ENCODE measurements around the gene CRABP1. TPM values are rescaled to one million over a fixed set of nuclear protein-coding genes. Genes with fewer than 3 reads are reported as not detected.

CRABP1 gene
- total RNA-seq, 3 donors from 2014 or later, result 11.5 to 14.5 TPM; not detected in 1

DNA sequence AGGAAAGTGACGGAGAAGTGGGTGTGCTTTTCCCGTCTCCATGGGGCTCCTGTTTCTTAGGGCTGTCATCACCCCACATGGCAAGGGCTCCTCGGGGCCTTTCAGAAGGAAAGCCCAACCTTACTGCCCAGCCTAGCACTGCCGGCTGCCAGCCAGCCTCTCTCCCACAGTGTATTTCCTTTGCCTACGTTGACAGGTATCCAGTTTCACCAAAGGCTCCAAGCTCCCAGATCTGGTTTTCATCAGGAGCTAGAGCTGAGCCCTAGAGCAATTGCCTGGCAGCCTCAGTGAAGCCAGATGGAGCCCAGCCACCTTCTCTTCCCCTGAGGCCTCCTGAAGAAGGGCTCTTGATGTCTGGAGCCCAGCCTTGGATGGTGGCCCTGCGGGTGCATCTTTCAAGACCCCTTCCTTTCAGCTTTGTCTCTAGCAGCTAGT, 20.2 kb downstream of the CRABP1 start:
- Histone ChIP-seq H3K27me3 (no peaks in the 10 kb centered on the region), H3K36me3 (no peaks in the 10 kb centered on the region), H3K9me3 (no peaks in the 10 kb centered on the region), H3K27ac (peak overlapping the region in 1 of 2 donors; percentile 19), H3K4me1 (no peaks in the 10 kb centered on the region), H3K4me3 (no peak overlapping the region)
- DNase-seq (ENCODE audit: low spot score in 2 of 2), result no peak
- intact Hi-C loops (cut with DNase I; ENCODE audit: low total_unique reads), result no loop called here
- TF ChIP-seq, protein P1, sequence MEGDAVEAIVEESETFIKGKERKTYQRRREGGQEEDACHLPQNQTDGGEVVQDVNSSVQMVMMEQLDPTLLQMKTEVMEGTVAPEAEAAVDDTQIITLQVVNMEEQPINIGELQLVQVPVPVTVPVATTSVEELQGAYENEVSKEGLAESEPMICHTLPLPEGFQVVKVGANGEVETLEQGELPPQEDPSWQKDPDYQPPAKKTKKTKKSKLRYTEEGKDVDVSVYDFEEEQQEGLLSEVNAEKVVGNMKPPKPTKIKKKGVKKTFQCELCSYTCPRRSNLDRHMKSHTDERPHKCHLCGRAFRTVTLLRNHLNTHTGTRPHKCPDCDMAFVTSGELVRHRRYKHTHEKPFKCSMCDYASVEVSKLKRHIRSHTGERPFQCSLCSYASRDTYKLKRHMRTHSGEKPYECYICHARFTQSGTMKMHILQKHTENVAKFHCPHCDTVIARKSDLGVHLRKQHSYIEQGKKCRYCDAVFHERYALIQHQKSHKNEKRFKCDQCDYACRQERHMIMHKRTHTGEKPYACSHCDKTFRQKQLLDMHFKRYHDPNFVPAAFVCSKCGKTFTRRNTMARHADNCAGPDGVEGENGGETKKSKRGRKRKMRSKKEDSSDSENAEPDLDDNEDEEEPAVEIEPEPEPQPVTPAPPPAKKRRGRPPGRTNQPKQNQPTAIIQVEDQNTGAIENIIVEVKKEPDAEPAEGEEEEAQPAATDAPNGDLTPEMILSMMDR (IDR thresholded peaks at IDR 0.05), result no peak
- TF ChIP-seq POLR2AphosphoS5 (IDR thresholded peaks at IDR 0.05) (no peak), POLR2A (IDR thresholded peaks at IDR 0.05) (no peak)

DNA sequence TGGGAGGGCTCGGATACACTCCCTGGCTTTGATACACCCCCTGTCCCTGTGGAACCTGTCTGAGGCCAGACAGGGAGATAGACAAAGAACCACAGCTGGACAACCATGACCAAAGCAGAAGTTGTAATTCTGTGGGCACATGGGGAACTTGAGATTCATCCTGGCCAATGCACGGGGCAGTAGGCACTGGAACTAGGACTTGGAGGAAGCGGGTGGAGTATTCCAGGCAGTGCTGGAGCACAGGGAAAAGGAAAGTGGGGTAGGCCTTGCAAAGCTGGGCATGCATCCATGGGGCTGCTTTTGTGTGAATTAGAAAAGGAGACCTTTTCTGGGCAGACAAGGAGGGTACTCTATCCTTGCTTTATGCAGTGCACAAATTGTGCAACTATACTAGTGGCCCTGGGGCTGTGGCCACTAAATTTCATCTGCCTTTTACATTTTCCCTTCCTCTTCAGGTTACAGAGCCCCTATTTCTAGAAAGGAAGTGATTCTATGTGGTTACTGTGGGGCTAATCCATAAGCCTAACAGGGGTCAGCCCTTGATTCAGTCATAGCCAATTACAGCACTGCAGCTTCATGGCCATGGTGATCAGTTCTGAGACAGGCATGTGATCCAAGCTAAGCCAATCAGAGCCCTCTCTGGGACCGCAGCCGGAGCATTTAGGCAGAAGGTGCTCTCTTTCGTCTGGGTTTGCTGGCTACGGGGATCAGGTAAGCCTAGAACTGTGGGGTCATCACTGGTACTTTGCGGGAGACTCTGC, 21.0 kb downstream of the CRABP1 start:
- Histone ChIP-seq H3K36me3 (no peaks in the 10 kb centered on the region), H3K27ac (no peak overlapping the region), H3K4me1 (no peaks in the 10 kb centered on the region), H3K9me3 (no peaks in the 10 kb centered on the region), H3K4me3 (no peak overlapping the region), H3K27me3 (no peaks in the 10 kb centered on the region)
- TF ChIP-seq POLR2AphosphoS5 (IDR thresholded peaks at IDR 0.05) (no peak), POLR2A (IDR thresholded peaks at IDR 0.05) (no peak)
- TF ChIP-seq, protein P1 (IDR thresholded peaks at IDR 0.05), result no peak
- DNase-seq (ENCODE audit: low spot score in 2 of 2), result no peak
- intact Hi-C loops (cut with DNase I; ENCODE audit: low total_unique reads), result no loop called here

DNA sequence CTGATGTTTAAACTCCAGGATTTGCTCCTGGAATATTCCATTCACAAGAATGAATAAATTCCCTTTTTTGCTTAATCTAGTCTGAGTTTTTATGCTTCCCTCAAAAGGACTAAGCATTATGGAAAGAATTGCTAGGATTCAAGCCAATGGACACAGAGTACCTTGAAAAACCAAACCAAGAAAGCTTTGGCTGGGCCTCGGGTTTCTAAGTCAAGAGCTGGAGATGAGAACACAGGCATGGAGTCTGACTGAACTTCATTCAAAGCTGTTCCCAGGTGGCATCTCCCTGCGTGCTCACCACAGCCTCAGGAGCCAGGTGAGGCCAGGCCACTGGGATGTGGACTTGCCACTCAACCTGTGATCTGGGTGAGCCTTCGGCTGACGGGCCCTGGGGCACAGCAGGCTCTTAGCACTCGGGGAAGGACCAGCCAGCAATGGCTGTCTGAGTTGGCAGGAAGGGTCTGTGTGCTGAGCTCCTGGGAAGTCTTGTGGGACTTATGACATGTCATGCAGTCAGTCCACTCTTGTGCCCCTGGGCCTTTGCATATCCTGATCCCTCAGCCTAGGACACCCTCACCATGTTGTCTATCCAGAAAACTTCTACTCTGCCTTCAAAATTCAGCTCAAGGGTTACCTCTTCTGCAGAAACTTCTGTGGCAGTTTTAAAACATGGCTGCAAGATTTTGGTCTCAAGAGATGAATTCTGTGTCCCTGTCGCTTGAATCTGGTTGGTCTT, 21.8 kb downstream of the CRABP1 start:
- no peaks in the 10 kb centered on the region for H3K36me3 ChIP-seq
- no peak overlapping the region for H3K27ac ChIP-seq
- TF ChIP-seq POLR2A (IDR thresholded peaks at IDR 0.05) (no peak), POLR2AphosphoS5 (IDR thresholded peaks at IDR 0.05) (no peak)
- TF ChIP-seq, protein P1 (IDR thresholded peaks at IDR 0.05), result no peak
- no peaks in the 10 kb centered on the region for H3K9me3 ChIP-seq
- H3K27me3 ChIP-seq, result no peaks in the 10 kb centered on the region
- H3K4me1 ChIP-seq, result no peaks in the 10 kb centered on the region
- no peak for DNase-seq (ENCODE audit: low spot score in 2 of 2)
- no peak overlapping the region for H3K4me3 ChIP-seq
- intact Hi-C loops (cut with DNase I; ENCODE audit: low total_unique reads), result no loop called here

DNA sequence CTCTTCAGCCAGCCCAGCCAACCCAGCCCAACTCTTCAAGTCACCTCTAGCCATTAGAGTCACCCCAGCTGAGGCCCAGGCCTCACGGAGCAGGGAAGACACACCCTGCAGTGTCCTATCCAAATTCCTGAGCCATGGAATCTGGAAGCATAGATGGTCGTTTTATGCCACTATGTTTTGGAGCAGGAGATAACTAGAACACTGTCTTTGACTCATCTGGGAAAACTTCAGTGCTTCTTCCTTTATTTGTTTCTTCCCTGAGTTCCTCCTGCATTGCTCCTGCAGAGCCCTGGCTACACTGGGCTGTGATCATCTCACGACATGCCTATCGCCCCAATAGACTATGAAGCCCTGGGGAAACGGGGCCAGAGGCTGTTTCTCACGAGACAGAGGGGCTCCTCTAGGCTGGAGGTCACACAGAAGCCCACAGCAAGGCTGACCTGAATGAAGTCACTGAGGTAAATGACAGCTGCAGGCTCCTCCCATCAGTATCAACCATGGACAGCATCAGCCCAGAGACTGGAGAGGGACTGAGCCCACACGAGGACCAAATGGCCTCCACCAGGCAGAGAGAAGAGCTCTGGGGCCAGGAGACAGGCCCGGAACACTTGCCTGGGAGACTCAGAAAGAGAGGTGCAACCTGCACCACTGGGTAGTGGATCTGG, 22.7 kb downstream of the CRABP1 start:
- DNase-seq (ENCODE audit: low spot score in 2 of 2), result no peak
- no peaks in the 10 kb centered on the region for H3K36me3 ChIP-seq
- intact Hi-C loops (cut with DNase I; ENCODE audit: low total_unique reads), result no loop called here
- no peaks in the 10 kb centered on the region for H3K4me1 ChIP-seq
- TF ChIP-seq, protein P1 (IDR thresholded peaks at IDR 0.05), result no peak
- TF ChIP-seq POLR2A (IDR thresholded peaks at IDR 0.05) (no peak), POLR2AphosphoS5 (IDR thresholded peaks at IDR 0.05) (no peak)
- no peak overlapping the region for H3K4me3 ChIP-seq
- H3K9me3 ChIP-seq, result no peaks in the 10 kb centered on the region
- no peaks in the 10 kb centered on the region for H3K27me3 ChIP-seq
- no peak overlapping the region for H3K27ac ChIP-seq

DNA sequence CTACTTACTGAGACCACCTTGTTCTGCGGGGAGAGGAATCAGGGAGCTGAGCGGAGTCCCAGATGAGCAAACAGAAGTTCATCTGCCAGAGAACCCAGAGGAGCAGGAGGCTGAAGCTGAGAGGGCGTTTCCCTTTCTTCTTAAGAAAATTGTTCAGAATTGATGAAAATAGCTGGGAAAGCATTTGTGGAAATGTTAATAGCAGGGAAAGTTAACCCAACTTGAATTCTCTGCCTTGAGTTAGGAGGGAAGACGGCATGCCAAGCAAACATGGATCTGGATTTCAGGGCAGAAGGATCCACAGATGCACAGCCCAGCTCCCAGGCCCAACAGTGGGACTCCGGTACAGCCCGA, 23.2 kb downstream of the CRABP1 start:
- Histone ChIP-seq H3K4me3 (no peak overlapping the region), H3K9me3 (no peaks in the 10 kb centered on the region), H3K36me3 (no peaks in the 10 kb centered on the region), H3K27me3 (no peaks in the 10 kb centered on the region), H3K4me1 (no peaks in the 10 kb centered on the region), H3K27ac (peak overlapping the region in 1 of 2 donors; percentile 19)
- TF ChIP-seq, protein P1 (IDR thresholded peaks at IDR 0.05), result no peak
- TF ChIP-seq POLR2AphosphoS5 (IDR thresholded peaks at IDR 0.05), result no peak
- no peak for TF ChIP-seq POLR2A (IDR thresholded peaks at IDR 0.05)
- no peak for DNase-seq (ENCODE audit: low spot score in 2 of 2)
- intact Hi-C loops (cut with DNase I; ENCODE audit: low total_unique reads), result no loop called here
